Measurements from ENCODE around the gene NADSYN1.
"Not testable (repeated sequence)": the region's sequence is repeated elsewhere in the genome, so short reads cannot be mapped to it uniquely, and the experiment has no call there.

The NADSYN1 gene

GRCh38 chr11:71453037-71453917 lies at the start of gene NADSYN1:
NADSYN1 (plus strand) TSS chr11:71453203; CDS start chr11:71453297, 94 bp downstream.
- DNase-seq = peak; percentile 77 to 93

- no peak for DNase-seq
These were observed 48.8 kb upstream of the NADSYN1 start for GRCh38 chr11:71404209-71404608.

DNA sequence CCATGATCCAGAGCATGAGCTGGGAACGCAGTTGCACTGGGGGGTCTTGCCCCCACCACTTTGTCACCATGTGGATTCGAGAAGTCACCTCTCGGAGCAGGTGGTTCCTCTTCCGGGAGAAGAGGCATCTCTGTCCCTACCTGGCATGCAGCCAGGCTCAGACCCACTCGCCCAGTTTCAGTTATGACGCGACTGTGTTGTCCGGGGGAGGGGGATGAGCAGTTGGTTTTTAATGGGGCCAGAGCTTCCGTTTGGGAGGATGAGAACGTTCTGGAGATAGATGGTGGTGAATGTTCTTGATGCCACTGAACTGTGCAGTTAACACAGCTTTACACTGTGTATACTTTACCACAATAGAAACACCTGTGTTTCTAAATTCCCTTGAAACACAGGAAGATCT lies 46.3 kb upstream of the NADSYN1 start:
- DNase-seq = no peak

GRCh38 chr11:71407356-71407755 lies 45.6 kb upstream of the NADSYN1 start:
- DNase-seq = no peak

- no peak for DNase-seq
These were observed 44.2 kb upstream of the NADSYN1 start for GRCh38 chr11:71408826-71409225.

DNA sequence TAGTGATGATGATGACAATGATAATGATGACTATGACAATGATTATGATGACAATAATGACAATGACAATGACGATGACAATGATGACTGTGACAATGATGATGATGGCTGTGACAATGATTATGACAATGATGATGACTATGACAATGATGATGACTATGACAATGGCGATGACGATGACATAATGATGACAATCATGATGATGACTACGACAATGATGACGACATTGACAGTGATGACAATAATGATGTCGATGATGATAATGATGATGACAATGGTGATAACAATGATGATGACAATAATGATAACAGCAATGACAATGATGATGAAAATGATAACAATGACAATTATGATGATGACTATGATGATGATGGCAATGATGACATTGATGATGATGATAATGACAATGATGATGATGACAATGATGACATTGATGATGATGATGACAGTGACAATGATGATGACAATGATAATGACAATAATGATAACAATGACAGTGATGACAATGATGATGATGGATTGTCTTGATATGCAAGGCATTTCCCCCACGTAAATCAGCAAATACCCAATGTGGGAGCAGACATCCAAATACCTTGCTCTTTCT lies 42.5 kb upstream of the NADSYN1 start:
- no peak for DNase-seq

GRCh38 chr11:71414645-71415044 lies 38.4 kb upstream of the NADSYN1 start:
- no peak for DNase-seq

DNA sequence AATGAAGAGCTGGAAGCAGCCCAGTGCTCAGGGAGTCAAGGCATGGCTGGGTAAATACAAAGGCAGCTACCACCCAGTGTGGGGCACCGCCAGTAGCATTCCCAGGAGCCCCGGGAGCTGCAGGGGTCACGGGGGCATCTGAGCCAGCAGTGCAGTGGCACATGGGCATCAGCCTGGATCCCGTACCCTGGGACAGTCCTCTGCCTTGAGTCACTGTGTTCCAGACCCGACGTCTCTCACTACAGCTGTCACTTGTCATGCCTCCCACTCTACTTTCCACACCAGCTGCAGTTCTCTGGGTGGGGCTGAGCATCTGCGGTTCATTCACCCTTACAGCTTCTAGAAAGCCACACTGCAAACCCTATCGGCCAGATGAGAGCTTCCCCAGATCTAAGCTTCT lies 34.4 kb upstream of the NADSYN1 start:
- no peak for DNase-seq

DNA sequence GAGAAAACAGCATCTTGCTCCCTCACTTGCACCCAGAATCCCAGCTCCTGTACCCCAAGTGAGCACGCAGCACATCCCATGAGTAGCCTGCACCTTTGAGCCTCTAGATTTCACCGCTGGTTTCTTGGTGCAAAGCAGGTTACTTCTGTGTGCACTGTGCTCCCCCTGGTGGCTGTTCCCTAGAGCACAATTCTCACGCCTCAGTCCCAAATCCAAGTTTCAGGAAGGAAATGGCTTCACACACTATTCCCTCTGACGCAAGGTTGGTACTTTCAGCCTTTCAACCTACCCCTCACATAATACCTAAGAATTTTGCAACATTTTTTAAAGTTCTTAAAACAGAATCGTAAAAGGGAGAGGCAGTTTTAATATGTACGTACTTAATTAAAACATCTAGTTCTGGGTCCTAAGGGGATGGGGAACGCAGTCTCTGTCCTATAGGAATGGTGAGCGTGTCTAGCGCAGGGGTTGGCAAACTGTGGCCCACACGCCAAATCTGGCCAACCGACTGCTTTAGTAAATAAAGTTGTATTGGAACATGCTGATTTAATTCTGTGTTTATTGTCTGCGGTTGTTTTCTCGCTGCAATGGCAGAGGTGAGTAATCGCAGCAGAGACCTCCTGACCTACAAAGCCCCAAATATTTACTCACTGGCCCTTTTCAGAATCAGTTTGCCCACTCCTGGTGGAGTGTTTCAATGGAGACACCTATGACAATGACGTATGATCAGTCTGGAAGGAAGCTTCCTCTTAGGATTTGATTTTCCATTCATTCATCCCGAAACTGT lies 32.4 kb upstream of the NADSYN1 start:
- peak in 1 of 2 experiments; percentile 61 for DNase-seq

- DNase-seq = no peak
These were observed 31.5 kb upstream of the NADSYN1 start for GRCh38 chr11:71421392-71421950.

GRCh38 chr11:71422318-71422717 lies 30.7 kb upstream of the NADSYN1 start:
- DNase-seq = not testable (repeated sequence)

DNA sequence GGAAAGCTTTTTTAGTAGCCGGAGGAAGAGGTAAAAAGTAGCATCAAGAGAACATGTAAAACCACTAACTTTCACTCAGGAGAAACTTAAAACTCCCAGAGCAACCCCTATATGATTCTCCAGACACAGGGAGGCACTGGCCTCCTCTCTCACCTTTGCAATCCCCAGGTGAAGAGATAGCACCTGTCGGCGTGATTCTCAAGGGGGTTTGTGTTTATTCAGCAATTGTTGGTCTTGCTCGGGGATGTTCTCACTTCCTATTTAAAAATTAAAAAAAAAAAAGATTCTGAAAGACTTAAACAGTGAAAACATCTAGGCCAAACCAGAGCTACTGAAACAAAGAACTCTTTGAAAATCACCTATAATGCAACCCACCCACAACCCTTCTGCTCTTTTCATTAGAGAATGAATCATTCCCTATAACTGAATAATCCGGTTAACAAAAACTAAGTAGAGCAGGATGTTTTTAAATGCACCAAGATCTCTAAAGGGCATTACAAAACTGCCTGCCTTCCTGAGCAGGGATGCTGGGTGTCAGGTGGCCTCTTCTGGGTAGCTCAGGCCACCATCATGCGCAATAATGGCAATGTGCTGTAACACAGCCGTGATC lies 29.7 kb upstream of the NADSYN1 start:
- DNase-seq = no peak

- peak in 1 of 2 experiments; percentile 9 for DNase-seq
These were observed 27.6 kb upstream of the NADSYN1 start for GRCh38 chr11:71425409-71425808.

- DNase-seq = no peak
These were observed 27.1 kb upstream of the NADSYN1 start for GRCh38 chr11:71425860-71426259.

GRCh38 chr11:71426413-71426812 lies 26.6 kb upstream of the NADSYN1 start:
- no peak for DNase-seq

- no peak for DNase-seq
These were observed 24.1 kb upstream of the NADSYN1 start for GRCh38 chr11:71428861-71429435.

- no peak for DNase-seq
These were observed 23.3 kb upstream of the NADSYN1 start for GRCh38 chr11:71429701-71430100.

DNA sequence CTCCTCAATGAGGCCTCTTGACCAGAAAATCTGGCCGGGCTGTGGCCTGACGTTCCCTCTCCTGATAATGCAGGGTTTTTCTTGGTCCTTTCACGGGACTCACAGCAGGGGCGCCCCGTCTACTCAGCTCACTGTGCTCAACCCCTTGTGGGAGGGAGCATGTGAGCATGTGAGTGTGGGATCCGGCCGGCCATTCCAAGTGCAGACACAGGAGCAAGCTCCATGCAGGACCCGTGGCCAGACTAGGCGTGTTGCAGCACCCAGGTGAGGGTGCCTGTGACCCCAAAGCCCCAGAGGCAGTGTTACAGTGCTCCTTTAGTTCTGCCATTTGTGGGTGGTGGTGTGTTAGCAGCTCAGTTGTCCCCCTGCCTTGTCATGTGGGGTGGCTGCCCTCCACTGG lies 22.8 kb upstream of the NADSYN1 start:
- no peak for DNase-seq

DNA sequence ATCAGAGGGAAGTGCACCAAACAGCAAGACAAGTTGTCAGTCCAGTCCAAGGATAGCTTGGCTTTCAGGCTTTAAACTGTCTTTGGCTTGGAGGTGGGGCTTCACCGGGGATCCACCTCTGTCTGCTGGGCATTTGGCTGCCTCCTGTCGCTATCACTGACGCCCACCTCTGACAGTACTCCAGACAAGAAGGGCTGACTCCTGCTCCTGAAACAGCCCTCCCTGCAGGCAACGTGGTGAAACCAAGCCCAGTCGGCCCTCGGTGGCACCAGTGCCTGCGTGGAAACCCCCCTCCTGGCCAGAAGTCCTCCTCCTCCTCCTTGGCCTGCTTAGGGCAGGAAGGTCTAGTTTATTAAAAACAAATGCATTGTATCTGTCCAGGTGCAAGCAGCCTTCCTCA lies 21.7 kb upstream of the NADSYN1 start:
- no peak for DNase-seq

GRCh38 chr11:71432761-71433647 lies 20.0 kb upstream of the NADSYN1 start:
- no peak for DNase-seq
